Activated B cell treated with CpG ODN at 0.5 μM for 24 hours (primary cell): ENCODE measurements around the gene PLEKHG2. TPM values are rescaled to one million over a fixed set of nuclear protein-coding genes. Genes with fewer than 3 reads are reported as not detected.

Experiments used
- ATAC-seq: fragments of 200-7000 bp; cut with Tn5 transposase; one replicate; pipeline ENCODE4 v1.10.0; 2021; ENCODE audit warnings: low read depth, mild to moderate bottlenecking, moderate library complexity
- CTCF ChIA-PET: fragments of 350-600 bp; sonication (Branson Sonifier 250); formaldehyde crosslinking; loops from one replicate; lab custom pipeline; 2021; ENCODE audit warnings: antibody characterized with exemption; lab: Charles Lee
- POLR2A ChIA-PET: fragments of 350-600 bp; sonication (Branson Sonifier 250); formaldehyde crosslinking; loops from one replicate; lab custom pipeline; 2021; ENCODE audit warnings: antibody characterized with exemption; lab: Charles Lee
- DNase-seq: peaks from one replicate; pipeline ENCODE4 v3.0.0; 2022
- H3K27ac Mint-ChIP-seq: one replicate; pipeline ENCODE4 v1.8.0; 2020; ENCODE audit warnings: mixed read lengths
- H3K27me3 Mint-ChIP-seq: one replicate; pipeline ENCODE4 v1.8.0; 2021; ENCODE audit warnings: mixed read lengths
- H3K36me3 Mint-ChIP-seq: one replicate; pipeline ENCODE4 v1.8.0; 2021; ENCODE audit warnings: low read depth, mixed read lengths
- H3K4me1 Mint-ChIP-seq: one replicate; pipeline ENCODE4 v1.8.0; 2021; ENCODE audit warnings: mixed read lengths
- H3K4me3 Mint-ChIP-seq: one replicate; pipeline ENCODE4 v1.8.0; 2020; ENCODE audit warnings: mild to moderate bottlenecking, mixed read lengths
- H3K9me3 Mint-ChIP-seq: one replicate; pipeline ENCODE4 v1.8.0; 2020; ENCODE audit warnings: mixed read lengths
- intact Hi-C: fragments of 100-400 bp; cut with micrococcal nuclease; formaldehyde crosslinking; loops from one replicate; pipeline ENCODE4 v1.15.1; 2024
- total RNA-seq: library from RNA; stranded (reverse); gene quantifications from 2 replicates; pipeline ENCODE4 v1.2.3, GENCODE V29; 2022
- TF ChIP-seq, protein P1 (sequence below): fragments of 200-600 bp; IDR thresholded peaks from one replicate; pipeline ENCODE4 v1.8.0; 2022; ENCODE audit warnings: antibody characterized with exemption, mild to moderate bottlenecking

PLEKHG2 gene
- total RNA-seq, 1 donor from 2014 or later = 125 TPM

GRCh38 chr19:39390751-39391437 lies 21.6 kb upstream of the PLEKHG2 start, which contains the start of the genes MED29 and PAF1:
Gene MED29 (plus strand): TSS chr19:39391378. CDS start chr19:39391423, 45 bp downstream.
Gene PAF1 (minus strand): TSS chr19:39391106. CDS start chr19:39390864, 242 bp downstream.
- intact Hi-C loops = loop anchor here (1.0 to 2.0 kb wide), 8 partner anchors 10 to 266 kb away; partner anchors contain the start of genes PAK4, PLEKHG2, SAMD4B and SUPT5H
- Mint-ChIP-seq H3K4me1 (peaks cover 38% of the 10 kb centered on the region), H3K27ac (peak within 1 kb of the TSS; percentile 98), H3K36me3 (peaks cover 78% of the 10 kb centered on the region), H3K9me3 (no peaks in the 10 kb centered on the region), H3K4me3 (peak within 1 kb of the TSS; percentile 91), H3K27me3 (no peaks in the 10 kb centered on the region)
- peak; percentile 91 for ATAC-seq
- CTCF ChIA-PET = interaction anchor here (1.0 to 2.2 kb wide), 5 partner anchors 21 to 269 kb away, joined by 5 to 21 read pairs (median 6); partner anchors contain the start of genes PLEKHG2, RPS16 and SAMD4B
- TF ChIP-seq, protein P1, sequence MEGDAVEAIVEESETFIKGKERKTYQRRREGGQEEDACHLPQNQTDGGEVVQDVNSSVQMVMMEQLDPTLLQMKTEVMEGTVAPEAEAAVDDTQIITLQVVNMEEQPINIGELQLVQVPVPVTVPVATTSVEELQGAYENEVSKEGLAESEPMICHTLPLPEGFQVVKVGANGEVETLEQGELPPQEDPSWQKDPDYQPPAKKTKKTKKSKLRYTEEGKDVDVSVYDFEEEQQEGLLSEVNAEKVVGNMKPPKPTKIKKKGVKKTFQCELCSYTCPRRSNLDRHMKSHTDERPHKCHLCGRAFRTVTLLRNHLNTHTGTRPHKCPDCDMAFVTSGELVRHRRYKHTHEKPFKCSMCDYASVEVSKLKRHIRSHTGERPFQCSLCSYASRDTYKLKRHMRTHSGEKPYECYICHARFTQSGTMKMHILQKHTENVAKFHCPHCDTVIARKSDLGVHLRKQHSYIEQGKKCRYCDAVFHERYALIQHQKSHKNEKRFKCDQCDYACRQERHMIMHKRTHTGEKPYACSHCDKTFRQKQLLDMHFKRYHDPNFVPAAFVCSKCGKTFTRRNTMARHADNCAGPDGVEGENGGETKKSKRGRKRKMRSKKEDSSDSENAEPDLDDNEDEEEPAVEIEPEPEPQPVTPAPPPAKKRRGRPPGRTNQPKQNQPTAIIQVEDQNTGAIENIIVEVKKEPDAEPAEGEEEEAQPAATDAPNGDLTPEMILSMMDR = no peak
- DNase-seq = peak; percentile 84
- POLR2A ChIA-PET = interaction anchor here (0.6 to 4.0 kb wide), 21 partner anchors 8 to 443 kb away, joined by 3 to 74 read pairs (median 5); partner anchors contain the start of genes GMFG, PLEKHG2, RPS16 and SAMD4B

DNA sequence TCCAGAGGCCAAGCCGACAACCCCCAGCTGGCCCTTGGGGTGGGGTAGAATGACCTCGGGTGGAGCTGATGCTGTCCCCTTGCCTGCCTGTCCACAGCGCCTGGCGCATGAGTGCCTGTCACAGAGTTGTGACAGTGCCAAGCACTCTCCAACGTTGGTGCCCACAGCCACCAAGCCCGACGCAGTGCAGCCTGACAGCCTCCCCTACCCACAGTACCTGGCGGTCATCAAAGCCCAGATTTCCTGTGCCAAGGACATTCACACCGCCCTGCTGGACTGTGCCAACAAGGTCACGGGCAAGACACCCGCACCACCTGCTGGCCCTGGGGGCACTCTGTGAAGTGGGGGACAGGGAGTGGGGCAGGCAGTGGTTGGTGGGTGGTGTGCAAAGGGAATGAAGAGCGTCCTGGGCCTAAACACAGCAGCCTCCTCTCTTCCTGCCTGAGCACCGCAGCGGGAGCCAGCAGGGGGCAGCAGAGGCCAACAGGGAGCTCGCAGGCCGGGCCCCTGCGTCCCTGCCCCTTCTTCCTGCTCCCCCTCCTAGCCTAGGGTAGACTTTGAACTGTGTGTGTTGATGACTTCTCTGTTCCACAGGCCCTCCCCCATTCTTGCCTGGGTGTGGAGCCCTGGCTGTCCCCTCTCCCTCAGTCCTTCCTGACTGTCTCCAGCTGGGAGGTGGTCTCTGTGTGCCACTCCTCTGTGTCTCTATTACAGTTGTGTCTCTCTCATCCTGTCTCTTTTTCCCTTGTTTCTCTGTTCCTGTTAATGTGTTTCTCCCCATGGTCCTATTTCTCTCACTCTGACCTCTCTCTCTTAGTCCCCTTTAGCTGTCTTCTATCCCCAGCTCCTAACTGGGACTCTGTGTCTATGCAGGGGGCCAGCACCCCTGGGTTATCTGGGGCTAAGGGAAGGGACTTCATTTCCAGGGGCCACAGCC lies 14.8 kb upstream of the PLEKHG2 start:
- intact Hi-C loops = loop anchor here (1.0 to 2.0 kb wide), 4 partner anchors 15 to 135 kb away; partner anchors contain the start of genes EID2B and PLEKHG2
- Mint-ChIP-seq H3K4me1 (peaks cover 62% of the 10 kb centered on the region), H3K27ac (peak overlapping the region; percentile 91), H3K4me3 (peak overlapping the region; percentile 67), H3K27me3 (no peaks in the 10 kb centered on the region), H3K9me3 (no peaks in the 10 kb centered on the region), H3K36me3 (peaks cover 41% of the 10 kb centered on the region)
- POLR2A ChIA-PET = interaction anchor here (0.5 to 8.1 kb wide), 23 partner anchors 10 to 272 kb away, joined by 3 to 213 read pairs (median 4); partner anchors contain the start of genes DLL3, EID2, EID2B and GMFG
- DNase-seq = peak; percentile 91
- TF ChIP-seq, protein P1 = peak; percentile 84
- peak; percentile 59 for ATAC-seq
- CTCF ChIA-PET = interaction anchor here (0.9 to 8.3 kb wide), 8 partner anchors 10 to 276 kb away, joined by 3 to 168 read pairs (median 6); partner anchors contain the start of genes EID2B, PLEKHG2, RPS16 and SAMD4B

DNA sequence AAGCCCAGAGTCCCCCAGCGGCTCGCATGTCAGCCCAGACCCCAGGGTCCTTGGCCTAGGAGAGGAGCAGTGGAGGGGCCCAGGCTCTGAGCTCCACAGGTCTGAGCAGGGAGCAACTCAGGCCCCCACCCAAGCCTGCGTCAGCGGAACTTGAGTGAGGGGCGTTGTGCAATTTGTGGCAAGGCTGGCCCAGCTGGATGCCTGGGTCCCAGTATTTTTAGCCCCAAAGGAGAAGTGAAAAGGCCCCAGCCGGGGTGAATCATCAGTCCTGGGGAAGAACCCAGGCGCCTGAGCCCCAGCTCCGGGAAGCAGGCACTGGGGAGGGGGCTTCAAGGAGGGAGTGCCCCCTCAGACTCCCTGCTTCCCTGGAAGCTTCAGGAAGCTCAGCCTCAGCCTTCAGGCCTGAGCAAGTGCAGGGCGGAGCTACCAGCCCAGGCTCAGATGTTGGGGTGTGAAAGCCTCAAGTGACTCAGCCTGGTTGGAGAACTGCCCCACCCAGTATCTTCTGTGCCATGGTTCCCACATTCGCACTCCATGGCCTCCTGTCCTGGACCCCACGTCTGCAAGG lies 14.1 kb upstream of the PLEKHG2 start:
- Mint-ChIP-seq H3K27ac (peak overlapping the region; percentile 91), H3K4me3 (peak overlapping the region; percentile 67), H3K4me1 (peaks cover 64% of the 10 kb centered on the region), H3K36me3 (peaks cover 38% of the 10 kb centered on the region), H3K9me3 (no peaks in the 10 kb centered on the region), H3K27me3 (no peaks in the 10 kb centered on the region)
- ChIA-PET CTCF (interaction anchor here (0.9 to 8.3 kb wide), 8 partner anchors 10 to 276 kb away, joined by 3 to 168 read pairs (median 6); partner anchors contain the start of genes EID2B, PLEKHG2, RPS16 and SAMD4B), POLR2A (interaction anchor here (0.5 to 8.1 kb wide), 20 partner anchors 9 to 141 kb away, joined by 3 to 213 read pairs (median 4); partner anchors contain the start of genes EID2, EID2B, GMFG and PLEKHG2)
- TF ChIP-seq, protein P1 = no peak
- ATAC-seq (peak; percentile 12), DNase-seq (peak; percentile 60)
- intact Hi-C loops = no loop called here

GRCh38 chr19:39399668-39400050 lies 12.8 kb upstream of the PLEKHG2 start:
- H3K4me3 Mint-ChIP-seq = peak overlapping the region; percentile 36
- ChIA-PET POLR2A (interaction anchor here (0.6 to 8.1 kb wide), 8 partner anchors 8 to 287 kb away, joined by 3 to 213 read pairs (median 24); partner anchors contain the start of genes GMFG, MED29, PAF1 and PLEKHG2), CTCF (interaction anchor here (2.3 to 8.3 kb wide), 2 partner anchors 8 to 12 kb away, joined by 39 to 168 read pairs; partner anchors contain the start of genes PLEKHG2 and ZFP36)
- no peaks in the 10 kb centered on the region for H3K27me3 Mint-ChIP-seq
- H3K36me3 Mint-ChIP-seq = peaks cover 28% of the 10 kb centered on the region
- H3K4me1 Mint-ChIP-seq = peaks cover 69% of the 10 kb centered on the region
- DNase-seq = no peak
- TF ChIP-seq, protein P1 = no peak
- no peak for ATAC-seq
- peak overlapping the region; percentile 91 for H3K27ac Mint-ChIP-seq
- intact Hi-C loops = no loop called here
- no peaks in the 10 kb centered on the region for H3K9me3 Mint-ChIP-seq
